Activated CD4-positive, alpha-beta memory T cell treated with anti-CD3 and anti-CD28 coated beads, Interleukin-2, amount 10 ng/mL, durations not matched to agents 7 days and 5 days (primary cell): ENCODE data around the gene CDKN1C. TPM values are rescaled to one million over a fixed set of nuclear protein-coding genes. Genes with fewer than 3 reads are reported as not detected.

Experiments
- CTCF ChIA-PET: fragments of 350-600 bp; sonication (Branson Sonifier 250); formaldehyde crosslinking; loops from one replicate; lab custom pipeline; 2021; ENCODE audit warnings: antibody characterized with exemption, inconsistent platforms; lab: Charles Lee
- POLR2A ChIA-PET: fragments of 350-600 bp; sonication (Branson Sonifier 250); formaldehyde crosslinking; loops from one replicate; lab custom pipeline; 2021; ENCODE audit warnings: antibody characterized with exemption; lab: Charles Lee
- DNase-seq: peaks from one replicate; pipeline ENCODE4 v3.0.0-alpha.2; 2020
- H3K27ac Mint-ChIP-seq: one replicate; pipeline ENCODE4 v1.8.0; 2021; ENCODE audit warnings: mild to moderate bottlenecking, mixed read lengths
- H3K27me3 Mint-ChIP-seq: one replicate; pipeline ENCODE4 v1.8.0; 2021; ENCODE audit warnings: mixed read lengths
- H3K36me3 Mint-ChIP-seq: one replicate; pipeline ENCODE4 v1.8.0; 2021; ENCODE audit warnings: low read depth, mixed read lengths
- H3K4me1 Mint-ChIP-seq: one replicate; pipeline ENCODE4 v1.8.0; 2021; ENCODE audit warnings: mixed read lengths
- H3K4me3 Mint-ChIP-seq: one replicate; pipeline ENCODE4 v1.8.0; 2021; ENCODE audit warnings: mild to moderate bottlenecking, mixed read lengths
- H3K9me3 Mint-ChIP-seq: one replicate; pipeline ENCODE4 v1.8.0; 2021; ENCODE audit warnings: mixed read lengths
- total RNA-seq, 2 experiments: library from RNA; stranded (reverse); gene quantifications; one replicate each; pipeline ENCODE4 v1.2.3, GENCODE V29; 2021

The CDKN1C gene
- total RNA-seq, 2 experiments from 2014 or later: 0.55 to 0.60 TPM

DNA sequence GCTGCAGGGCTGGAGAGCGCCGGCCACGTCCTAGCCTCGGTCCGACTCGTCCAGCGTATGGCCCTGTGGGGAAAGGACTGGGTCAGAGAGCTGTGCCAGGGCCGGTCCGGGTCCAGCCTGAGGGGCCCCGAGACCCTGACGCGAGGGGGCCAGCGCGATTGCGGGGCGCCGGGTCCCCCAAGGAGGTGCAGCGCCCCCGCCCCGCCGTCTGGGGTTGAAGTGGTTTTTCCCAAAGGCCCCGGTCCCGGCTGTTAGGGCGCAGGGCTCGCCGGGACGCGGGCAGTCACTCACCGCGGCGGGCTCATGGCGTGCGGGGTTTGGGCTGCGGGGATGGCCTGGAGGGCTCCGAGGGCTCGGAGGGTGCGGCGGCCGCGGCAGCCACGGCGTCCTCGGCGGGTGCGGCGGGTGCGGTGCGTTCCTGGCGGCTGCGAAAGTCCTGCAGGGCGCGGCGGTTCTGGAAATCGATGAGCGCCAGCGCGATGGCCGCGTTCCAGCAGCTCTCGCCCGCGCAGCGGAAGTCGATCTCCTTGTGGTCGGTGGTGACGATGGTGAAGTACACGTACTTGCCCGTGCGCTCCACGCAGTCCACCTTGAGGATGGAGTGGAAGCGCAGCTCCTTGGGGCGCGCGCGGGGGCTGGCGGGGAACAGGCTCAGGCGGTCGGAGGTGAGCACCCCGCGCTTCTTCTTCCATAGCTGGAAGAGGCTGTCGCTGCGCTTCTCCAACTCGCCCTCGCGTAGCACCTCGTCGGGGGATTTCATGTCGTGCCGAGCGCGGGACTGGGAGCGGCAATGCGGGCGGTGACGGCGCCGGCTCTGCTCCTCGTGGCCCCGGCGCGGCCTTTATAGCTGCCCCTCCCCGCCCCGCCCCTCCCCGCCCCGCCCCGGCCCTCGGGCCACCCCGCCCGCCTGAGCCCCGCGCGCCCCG, 43.3 kb upstream of the CDKN1C start, which contains the start of gene PHLDA2:
TSS of gene PHLDA2 (minus strand) at position 816 of the 926 bp plus-strand sequence. CDS start at position 760, 56 bp downstream.
- Mint-ChIP-seq H3K27ac (peak within 1 kb of the TSS; percentile 18), H3K4me3 (peak within 1 kb of the TSS; percentile 73), H3K27me3 (peaks cover 22% of the 10 kb centered on the region), H3K4me1 (peaks cover 41% of the 10 kb centered on the region), H3K36me3 (no peaks in the 10 kb centered on the region), H3K9me3 (no peaks in the 10 kb centered on the region)
- peak; percentile 72 for DNase-seq
- CTCF ChIA-PET: interaction anchor here (0.8 to 3.7 kb wide), 6 partner anchors 28 to 467 kb away, joined by 3 to 41 read pairs (median 8); no protein-coding TSS in a partner anchor
- POLR2A ChIA-PET: interaction anchor here (0.6 to 3.9 kb wide), 10 partner anchors 10 to 229 kb away, joined by 3 to 22 read pairs (median 4); partner anchors contain the start of genes CDKN1C and KCNQ1OT1

DNA sequence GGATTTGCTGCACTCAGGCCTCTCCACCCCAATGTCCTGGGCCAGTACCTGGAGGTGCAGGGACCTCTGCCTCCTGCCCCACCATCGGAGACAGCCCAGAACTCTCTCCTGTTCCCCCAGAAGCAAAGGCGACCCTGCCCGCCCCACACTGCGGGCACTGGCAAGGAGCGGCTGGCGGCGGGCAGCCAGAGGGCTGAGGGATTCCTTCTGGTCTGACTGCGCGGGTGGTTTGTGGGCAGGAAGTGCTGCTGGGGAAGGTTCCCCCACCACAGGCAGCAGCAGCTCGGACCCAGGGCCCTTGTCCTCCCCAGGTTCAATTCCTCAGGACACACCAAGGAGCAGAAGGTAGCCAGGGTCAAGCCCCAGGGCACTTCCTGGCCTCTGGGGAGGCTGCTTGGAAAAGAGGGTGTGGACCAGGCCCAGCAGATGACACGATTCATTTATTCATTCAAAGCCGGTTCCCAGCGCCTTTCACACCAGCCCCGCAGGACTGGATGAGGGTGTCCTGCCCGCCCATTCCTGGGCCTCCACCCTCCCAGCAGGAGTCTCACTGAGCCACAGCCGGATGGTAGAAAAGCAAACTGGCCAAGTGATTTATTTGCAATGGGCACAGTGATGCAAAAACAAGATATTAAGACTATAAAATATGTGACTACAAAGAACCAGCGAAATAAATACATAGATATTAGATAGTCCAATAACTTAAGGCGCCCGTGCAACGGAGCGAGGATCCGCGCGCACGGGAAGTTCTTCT, 42.5 kb upstream of the CDKN1C start:
- Mint-ChIP-seq H3K9me3 (no peaks in the 10 kb centered on the region), H3K27me3 (peaks cover 22% of the 10 kb centered on the region), H3K36me3 (no peaks in the 10 kb centered on the region), H3K4me3 (peak overlapping the region; percentile 43), H3K27ac (no peak overlapping the region), H3K4me1 (peaks cover 33% of the 10 kb centered on the region)
- DNase-seq: peak; percentile 36
- ChIA-PET CTCF (interaction anchor here (1.7 to 2.3 kb wide), 2 partner anchors 29 to 395 kb away, joined by 5 to 10 read pairs; no protein-coding TSS in a partner anchor), POLR2A (interaction anchor here (1.5 to 3.9 kb wide), 3 partner anchors 13 to 36 kb away, joined by 5 to 22 read pairs (median 12); a partner anchor contains a TSS)

- Mint-ChIP-seq H3K27me3 (peaks cover 22% of the 10 kb centered on the region), H3K9me3 (no peaks in the 10 kb centered on the region), H3K36me3 (no peaks in the 10 kb centered on the region), H3K4me1 (peaks cover 25% of the 10 kb centered on the region), H3K27ac (no peak overlapping the region), H3K4me3 (no peak overlapping the region)
- CTCF ChIA-PET: interaction anchor here (0.9 kb wide), 1 partner anchor 164 kb away, joined by 4 read pairs; no protein-coding TSS in a partner anchor
- DNase-seq: no peak
- POLR2A ChIA-PET: interaction anchor here (1.5 kb wide), 1 partner anchor 14 kb away, joined by 5 read pairs; no protein-coding TSS in a partner anchor
Measured at GRCh38 chr11:2927121-2927800, 41.7 kb upstream of the CDKN1C start.

GRCh38 chr11:2926611-2927051, 41.1 kb upstream of the CDKN1C start:
- no peak overlapping the region for H3K4me3 Mint-ChIP-seq
- H3K9me3 Mint-ChIP-seq: no peaks in the 10 kb centered on the region
- no peak for DNase-seq
- ChIA-PET POLR2A (interaction anchor here (1.5 kb wide), 1 partner anchor 14 kb away, joined by 5 read pairs; no protein-coding TSS in a partner anchor), CTCF (interaction anchor here (0.9 kb wide), 1 partner anchor 165 kb away, joined by 4 read pairs; no protein-coding TSS in a partner anchor)
- H3K27me3 Mint-ChIP-seq: peaks cover 22% of the 10 kb centered on the region
- no peaks in the 10 kb centered on the region for H3K36me3 Mint-ChIP-seq
- H3K4me1 Mint-ChIP-seq: peaks cover 25% of the 10 kb centered on the region
- no peak overlapping the region for H3K27ac Mint-ChIP-seq

- ChIA-PET POLR2A (interaction anchor here (1.0 to 1.4 kb wide), 3 partner anchors 9 to 32 kb away, joined by 3 read pairs; no protein-coding TSS in a partner anchor), CTCF (no interaction called here)
- Mint-ChIP-seq H3K4me1 (peaks cover 17% of the 10 kb centered on the region), H3K9me3 (no peaks in the 10 kb centered on the region), H3K4me3 (no peak overlapping the region), H3K36me3 (no peaks in the 10 kb centered on the region), H3K27me3 (peaks cover 20% of the 10 kb centered on the region), H3K27ac (no peak overlapping the region)
- no peak for DNase-seq
Measured at GRCh38 chr11:2924821-2925675, 39.5 kb upstream of the CDKN1C start.

- Mint-ChIP-seq H3K4me1 (peaks cover 14% of the 10 kb centered on the region), H3K4me3 (no peak overlapping the region), H3K36me3 (no peaks in the 10 kb centered on the region), H3K27ac (no peak overlapping the region), H3K27me3 (peaks cover 17% of the 10 kb centered on the region), H3K9me3 (no peaks in the 10 kb centered on the region)
- ChIA-PET CTCF (no interaction called here), POLR2A (interaction anchor here (1.1 to 1.4 kb wide), 2 partner anchors 21 to 31 kb away, joined by 3 read pairs; no protein-coding TSS in a partner anchor)
- no peak for DNase-seq
Measured at GRCh38 chr11:2924381-2924780, 38.8 kb upstream of the CDKN1C start.

DNA sequence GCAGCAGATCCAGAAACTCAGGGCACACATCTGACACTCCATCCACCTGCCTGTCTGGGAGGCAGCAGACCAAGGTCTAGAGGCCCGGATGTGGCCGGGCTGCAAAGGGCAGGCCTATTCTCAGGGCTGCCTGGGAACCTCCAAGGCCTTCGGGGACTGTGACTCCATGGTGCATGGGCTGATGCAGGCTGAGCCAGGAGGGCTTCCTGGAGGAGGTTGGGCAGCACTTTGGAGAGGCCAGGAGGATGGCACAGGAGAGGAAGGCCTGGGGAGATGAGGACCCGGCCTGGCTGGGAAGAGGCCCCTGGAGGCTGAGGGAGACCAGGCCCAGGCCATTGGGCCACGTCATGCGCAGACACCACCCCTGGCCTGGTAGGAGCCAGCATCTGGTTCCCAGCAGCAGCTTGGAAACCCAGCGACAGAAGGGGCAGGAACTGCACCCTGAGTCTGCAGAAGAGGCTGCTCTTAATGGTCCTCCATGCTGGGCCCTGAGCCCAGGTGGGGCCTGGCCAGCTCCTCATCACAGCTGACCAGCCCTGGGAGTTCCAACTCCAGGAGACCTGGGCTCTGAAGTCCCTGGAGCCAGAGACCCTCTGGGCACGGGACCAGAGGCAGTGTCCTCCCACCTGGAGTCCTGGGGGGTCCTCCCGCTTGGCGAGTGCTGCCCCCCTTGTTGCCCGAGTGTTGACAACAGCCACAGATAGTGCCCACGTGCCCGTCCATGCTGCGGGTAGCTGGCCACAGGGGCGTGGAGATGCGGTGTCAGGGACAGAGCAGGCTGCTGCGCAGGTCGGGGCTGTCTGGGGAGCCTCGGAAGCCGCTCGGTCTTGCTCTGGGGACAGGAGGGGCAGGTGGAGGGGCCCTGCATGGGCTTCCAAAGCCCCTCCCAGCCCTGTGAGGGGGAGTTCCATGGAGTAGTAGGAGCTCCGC, 38.1 kb upstream of the CDKN1C start:
- H3K36me3 Mint-ChIP-seq: no peaks in the 10 kb centered on the region
- ChIA-PET POLR2A (interaction anchor here (1.1 to 1.4 kb wide), 2 partner anchors 20 to 31 kb away, joined by 3 read pairs; no protein-coding TSS in a partner anchor), CTCF (no interaction called here)

DNA sequence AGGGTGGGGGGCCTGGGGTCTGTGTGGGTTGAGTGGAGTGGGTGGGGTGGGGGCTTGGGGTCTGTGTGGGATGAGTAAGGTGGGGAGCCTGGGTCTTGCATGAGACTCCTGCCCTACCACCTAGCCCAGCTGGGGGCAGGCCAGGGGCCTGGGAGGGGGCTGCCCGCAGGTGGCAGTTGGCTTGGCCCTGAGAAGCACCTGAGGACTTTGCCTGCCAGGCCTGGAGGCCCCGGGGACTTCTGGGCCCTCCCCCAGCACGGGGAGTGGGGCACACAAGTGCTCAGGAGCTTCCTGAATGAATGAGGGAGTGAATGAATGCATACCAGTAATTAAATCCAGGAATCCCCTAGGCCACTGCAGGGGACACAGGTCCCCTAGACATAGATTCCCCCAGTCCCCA, 37.1 kb upstream of the CDKN1C start:
- Mint-ChIP-seq H3K27me3 (peaks cover 5% of the 10 kb centered on the region), H3K4me1 (peaks cover 2% of the 10 kb centered on the region), H3K36me3 (no peaks in the 10 kb centered on the region), H3K27ac (no peak overlapping the region), H3K9me3 (no peaks in the 10 kb centered on the region), H3K4me3 (no peak overlapping the region)
- ChIA-PET POLR2A (no interaction called here), CTCF (no interaction called here)
- DNase-seq: no peak

More for the DNA sequence above, 38.1 kb upstream of the CDKN1C start:
- Mint-ChIP-seq H3K27ac (no peak overlapping the region), H3K4me3 (no peak overlapping the region), H3K4me1 (peaks cover 10% of the 10 kb centered on the region), H3K9me3 (no peaks in the 10 kb centered on the region), H3K27me3 (peaks cover 14% of the 10 kb centered on the region)
- no peak for DNase-seq

- no peak for DNase-seq
- no peaks in the 10 kb centered on the region for H3K27me3 Mint-ChIP-seq
- no peaks in the 10 kb centered on the region for H3K36me3 Mint-ChIP-seq
- no peaks in the 10 kb centered on the region for H3K4me1 Mint-ChIP-seq
- no peak overlapping the region for H3K4me3 Mint-ChIP-seq
- no peak overlapping the region for H3K27ac Mint-ChIP-seq
- POLR2A ChIA-PET: interaction anchor here (0.8 kb wide), 1 partner anchor 20 kb away, joined by 3 read pairs; a partner anchor contains a TSS
- H3K9me3 Mint-ChIP-seq: no peaks in the 10 kb centered on the region
- CTCF ChIA-PET: no interaction called here
Measured at GRCh38 chr11:2921742-2922493, 36.3 kb upstream of the CDKN1C start.

DNA sequence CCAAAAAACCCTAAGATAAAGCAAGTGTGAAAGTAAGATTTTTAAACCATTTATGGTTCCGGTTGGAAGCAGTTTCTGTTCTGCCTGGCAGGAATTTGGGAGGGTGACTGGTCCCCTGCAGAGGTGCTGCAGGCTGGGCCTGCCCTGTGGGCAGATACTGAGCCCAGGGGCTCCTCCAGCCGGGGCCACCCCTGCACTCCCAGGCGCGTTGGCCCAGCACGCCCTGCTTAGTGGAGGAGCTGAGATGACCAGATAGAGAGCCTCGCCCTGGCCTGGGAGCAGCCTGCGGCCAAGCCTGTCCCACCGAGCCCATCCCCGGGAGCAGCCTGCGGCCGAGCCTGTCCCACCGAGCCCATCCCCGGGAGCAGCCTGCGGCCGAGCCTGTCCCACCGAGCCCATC, 35.7 kb upstream of the CDKN1C start:
- Mint-ChIP-seq H3K27me3 (no peaks in the 10 kb centered on the region), H3K9me3 (no peaks in the 10 kb centered on the region), H3K36me3 (no peaks in the 10 kb centered on the region), H3K27ac (no peak overlapping the region), H3K4me3 (no peak overlapping the region), H3K4me1 (no peaks in the 10 kb centered on the region)
- POLR2A ChIA-PET: no interaction called here
- CTCF ChIA-PET: interaction anchor here (1.1 kb wide), 1 partner anchor 9 kb away, joined by 3 read pairs; no protein-coding TSS in a partner anchor
- DNase-seq: no peak
